Thyroid gland (tissue), 4 donors: Measurements from ENCODE around the gene SPOP. TPM values are rescaled to one million over a fixed set of nuclear protein-coding genes. Genes with fewer than 3 reads are reported as not detected.

Experiments
- DNase-seq, 2 donors: peaks; one replicate each; pipeline ENCODE4 v3.0.0-alpha.2; 2019
- H3K27ac ChIP-seq, 3 donors: fragments of 200-600 bp; sonication (generic); 1 replicate in 2 of 3; 2 replicates in 1 of 3; pipeline ENCODE4 v1.5.1; 2016 to 2019; ENCODE audit warnings: mild to moderate bottlenecking in 1 of 3, moderate library complexity in 1 of 3
- H3K27me3 ChIP-seq: fragments of 200-600 bp; sonication (generic); one replicate; pipeline ENCODE4 v1.5.1; 2019
- H3K36me3 ChIP-seq, 2 donors: fragments of 200-600 bp; sonication (generic); one replicate each; pipeline ENCODE4 v1.5.1; 2016 to 2019
- H3K4me1 ChIP-seq, 2 donors: fragments of 200-600 bp; sonication (generic); one replicate each; pipeline ENCODE4 v1.5.1; 2017 to 2019
- H3K4me3 ChIP-seq, 3 donors: fragments of 200-600 bp; sonication (generic); replicated peaks in 1 of 3; 1 replicate in 2 of 3; 2 replicates in 1 of 3; pipeline ENCODE4 v1.5.1; 2016; ENCODE audit warnings: mild to moderate bottlenecking in 1 of 3
- H3K9me3 ChIP-seq: fragments of 200-600 bp; sonication (generic); one replicate; pipeline ENCODE4 v1.5.1; 2017
- POLR2A ChIP-seq, 2 donors: fragments of 450-650 bp; IDR thresholded peaks; one replicate each; pipeline ENCODE4 v1.6.1; 2017; ENCODE audit warnings: antibody characterized with exemption in 2 of 2, mild to moderate bottlenecking in 2 of 2, moderate library complexity in 1 of 2
- WGBS, 2 donors: methylation state at CpG; one replicate each; pipeline ENCODE4 v1.1.5; 2017; 5-methylcytosine and 5-hydroxymethylcytosine counted together
- intact Hi-C: fragments of 100-400 bp; cut with DNase I; formaldehyde crosslinking; loops from one replicate; pipeline ENCODE4 v1.15.1; 2023
- total RNA-seq, 4 donors: library from RNA; depleted of rRNA; stranded (reverse); fragments of >200 nt; gene quantifications; one replicate each; pipeline ENCODE4 v1.2.3, GENCODE V29; 2016
- TF ChIP-seq, protein P1 (sequence below), 6 experiments: fragments of 200-600 bp in 3 of 6; fragments of 450-650 bp in 3 of 6; sonication (generic) in 3 of 6; IDR thresholded peaks; one replicate each; pipeline ENCODE4 v1.5.1; 2016 to 2019; ENCODE audit warnings: antibody characterized with exemption in 6 of 6, mild to moderate bottlenecking in 2 of 6, inconsistent platforms in 1 of 6, moderate library complexity in 1 of 6

SPOP gene
- total RNA-seq, 4 donors from 2014 or later: 78.5 to 86.4 (median 81.6) TPM

DNA sequence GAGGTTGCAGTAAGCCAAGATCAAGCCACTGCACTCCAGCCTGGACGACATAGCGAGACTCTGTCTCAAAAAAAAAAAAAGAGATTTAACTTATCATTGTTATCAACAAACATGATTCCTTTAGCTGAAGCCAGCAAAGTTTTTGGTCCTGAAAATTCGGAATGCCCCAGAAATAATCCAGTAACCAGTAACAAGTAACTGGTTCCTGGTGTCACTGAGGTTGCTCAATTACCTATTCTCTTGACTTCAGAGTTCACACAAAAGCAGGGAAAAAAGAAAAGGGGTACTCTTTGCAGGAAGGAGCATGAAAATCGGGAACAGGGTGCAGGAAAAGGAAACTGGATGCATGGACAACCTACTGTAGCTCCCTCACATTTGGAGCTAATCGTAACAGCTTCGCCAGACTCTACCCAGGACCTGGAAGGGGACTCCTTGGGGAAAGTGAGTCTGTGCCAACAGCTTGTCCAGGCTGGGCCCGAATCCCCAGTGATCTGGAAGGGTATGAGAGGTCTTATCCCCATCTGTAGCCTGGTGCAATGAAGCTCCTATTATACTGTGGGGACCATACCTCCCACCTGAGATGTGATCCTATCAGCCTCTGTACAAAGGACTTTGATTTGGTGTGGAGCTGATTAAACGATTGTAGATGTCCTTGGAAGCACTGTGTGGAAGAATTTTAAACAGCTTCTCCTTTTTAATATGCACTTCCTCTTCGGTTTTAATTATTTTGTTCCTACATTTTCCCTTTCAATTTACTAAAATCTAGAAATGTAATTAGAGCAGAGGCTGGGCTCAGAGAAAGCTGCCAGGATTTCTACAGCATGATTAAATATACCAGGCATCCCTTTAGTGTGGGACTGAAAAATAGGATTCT lies 3.4 kb upstream of the SPOP start:
- H3K36me3 ChIP-seq: no peaks in the 10 kb centered on the region
- H3K9me3 ChIP-seq: no peaks in the 10 kb centered on the region
- H3K27me3 ChIP-seq: no peaks in the 10 kb centered on the region
- no peak for DNase-seq
- H3K4me3 ChIP-seq: no peak overlapping the region
- TF ChIP-seq, protein P1, sequence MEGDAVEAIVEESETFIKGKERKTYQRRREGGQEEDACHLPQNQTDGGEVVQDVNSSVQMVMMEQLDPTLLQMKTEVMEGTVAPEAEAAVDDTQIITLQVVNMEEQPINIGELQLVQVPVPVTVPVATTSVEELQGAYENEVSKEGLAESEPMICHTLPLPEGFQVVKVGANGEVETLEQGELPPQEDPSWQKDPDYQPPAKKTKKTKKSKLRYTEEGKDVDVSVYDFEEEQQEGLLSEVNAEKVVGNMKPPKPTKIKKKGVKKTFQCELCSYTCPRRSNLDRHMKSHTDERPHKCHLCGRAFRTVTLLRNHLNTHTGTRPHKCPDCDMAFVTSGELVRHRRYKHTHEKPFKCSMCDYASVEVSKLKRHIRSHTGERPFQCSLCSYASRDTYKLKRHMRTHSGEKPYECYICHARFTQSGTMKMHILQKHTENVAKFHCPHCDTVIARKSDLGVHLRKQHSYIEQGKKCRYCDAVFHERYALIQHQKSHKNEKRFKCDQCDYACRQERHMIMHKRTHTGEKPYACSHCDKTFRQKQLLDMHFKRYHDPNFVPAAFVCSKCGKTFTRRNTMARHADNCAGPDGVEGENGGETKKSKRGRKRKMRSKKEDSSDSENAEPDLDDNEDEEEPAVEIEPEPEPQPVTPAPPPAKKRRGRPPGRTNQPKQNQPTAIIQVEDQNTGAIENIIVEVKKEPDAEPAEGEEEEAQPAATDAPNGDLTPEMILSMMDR (IDR thresholded peaks at IDR 0.05): no peak
- no peak for TF ChIP-seq POLR2A (IDR thresholded peaks at IDR 0.05)
- H3K4me1 ChIP-seq: peaks cover 4 to 9% of the 10 kb centered on the region in 2 donors
- WGBS, 2 donors: 74 to 79% methylated on average over 9 of the region's 9 CpGs
- H3K27ac ChIP-seq: no peak overlapping the region
- intact Hi-C loops: no loop called here

DNA sequence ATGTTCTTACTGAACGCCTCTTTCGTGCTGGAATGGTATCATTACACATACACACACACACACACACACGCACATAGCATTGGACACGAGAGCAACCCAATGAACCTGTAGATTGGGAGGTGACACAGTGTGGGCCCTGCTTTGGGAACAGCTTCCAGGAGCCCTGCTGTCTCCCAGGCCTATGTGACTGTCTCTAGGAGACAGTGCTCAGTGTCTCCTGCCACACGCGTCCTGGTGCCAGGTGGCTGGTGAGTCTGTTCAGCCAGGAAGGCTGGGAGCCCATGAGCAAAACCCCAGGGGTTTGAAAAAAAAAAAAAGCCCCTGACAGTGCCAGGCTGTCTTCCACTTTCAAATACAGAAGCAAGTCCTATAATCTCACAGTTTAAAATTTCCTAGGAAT lies 2.4 kb upstream of the SPOP start:
- Histone ChIP-seq H3K4me1 (peaks cover 14 to 19% of the 10 kb centered on the region in 2 donors), H3K27me3 (no peaks in the 10 kb centered on the region), H3K36me3 (no peaks in the 10 kb centered on the region), H3K4me3 (no peak overlapping the region), H3K27ac (no peak overlapping the region), H3K9me3 (no peaks in the 10 kb centered on the region)
- TF ChIP-seq, protein P1 (IDR thresholded peaks at IDR 0.05): no peak
- TF ChIP-seq POLR2A (IDR thresholded peaks at IDR 0.05): no peak
- 75 to 76% methylated on average over 6 of the region's 6 CpGs for WGBS, 2 donors
- no peak for DNase-seq
- intact Hi-C loops: no loop called here

DNA sequence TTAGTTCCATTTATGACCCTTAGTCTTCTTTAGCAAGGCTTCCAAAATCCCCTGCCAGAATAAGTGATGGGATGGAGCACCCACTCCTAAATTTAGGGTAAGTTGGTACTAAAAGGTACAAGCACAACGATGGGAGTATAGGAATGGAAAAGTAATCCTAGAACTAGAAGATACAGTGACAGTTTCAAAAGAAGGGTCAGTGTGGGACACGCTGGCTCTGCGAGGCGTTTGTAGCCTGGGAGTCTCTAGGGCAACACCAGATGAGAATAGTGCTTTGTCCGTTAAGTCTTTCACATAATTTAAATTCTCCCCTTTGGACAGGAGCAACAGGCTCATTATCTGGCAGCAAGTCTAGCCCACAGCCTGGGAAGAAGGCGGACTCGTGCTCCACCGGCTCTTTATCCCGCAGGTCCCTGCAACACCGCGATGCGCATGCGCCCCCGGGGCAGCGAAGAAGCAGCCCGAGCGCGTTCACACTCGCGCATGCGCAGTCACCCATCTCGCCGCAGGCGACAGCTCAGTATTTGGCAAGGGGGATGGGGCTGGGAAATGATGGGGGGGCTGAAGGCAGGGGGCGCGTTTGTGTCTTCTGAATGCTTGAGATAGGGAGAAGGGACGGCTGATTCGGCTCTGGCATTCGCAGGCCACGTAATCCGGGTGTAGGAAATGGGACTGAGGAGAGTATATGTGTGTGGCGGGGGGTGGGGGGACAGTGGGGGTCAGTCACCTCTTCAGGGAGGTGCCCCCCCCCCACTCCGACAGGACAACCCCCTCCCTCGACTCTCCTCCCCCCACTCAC lies 564 bp downstream of the SPOP start:
- intact Hi-C loops: no loop called here
- Histone ChIP-seq H3K27me3 (no peaks in the 10 kb centered on the region), H3K9me3 (no peaks in the 10 kb centered on the region), H3K27ac (peak overlapping the region; percentile 89 to 98 (median 98)), H3K36me3 (no peaks in the 10 kb centered on the region), H3K4me1 (peaks cover 24 to 26% of the 10 kb centered on the region in 2 donors), H3K4me3 (peak overlapping the region; percentile 3 to 53 (median 18))
- whole genome bisulfite sequencing, 2 donors: 1 to 2% methylated on average over 31 to 34 of the region's 34 CpGs
- DNase-seq: peak; percentile 97 to 98
- TF ChIP-seq, protein P1 (IDR thresholded peaks at IDR 0.05): peak in 2 of 6 experiments; percentile 0 to 4
- TF ChIP-seq POLR2A (IDR thresholded peaks at IDR 0.05): no peak

DNA sequence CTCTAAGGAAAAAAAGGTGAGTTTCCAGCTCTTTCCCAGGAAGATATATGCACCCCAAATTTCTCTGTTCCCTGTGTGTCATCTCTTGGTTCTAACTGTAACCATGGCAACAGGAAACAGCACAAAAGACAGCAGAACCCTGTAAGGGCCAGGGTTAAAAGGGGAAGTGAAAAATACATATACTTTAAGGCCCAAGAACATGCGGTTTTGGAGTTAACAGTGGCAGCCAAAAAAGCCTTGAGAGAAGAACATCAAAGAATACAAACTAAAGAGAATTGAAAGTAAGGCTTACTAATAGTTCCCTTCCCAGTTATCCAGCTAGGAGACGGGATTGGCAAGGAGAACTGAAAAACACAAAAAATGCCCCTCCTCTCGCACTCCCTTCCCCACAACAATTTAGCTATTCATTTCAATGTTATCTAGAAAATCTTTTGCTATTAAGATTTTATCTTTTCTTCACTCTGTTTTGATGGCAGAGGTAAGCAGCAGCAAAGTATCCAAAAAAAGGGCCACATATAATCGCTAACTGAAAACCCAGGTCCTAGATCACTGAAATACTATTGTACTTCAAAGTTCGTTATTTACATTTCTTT lies 1.5 kb downstream of the SPOP start:
- H3K4me1 ChIP-seq: peaks cover 24 to 26% of the 10 kb centered on the region in 2 donors
- no peaks in the 10 kb centered on the region for H3K27me3 ChIP-seq
- DNase-seq: no peak
- intact Hi-C loops: no loop called here
- peak overlapping the region in 1 of 3 donors; percentile 53 for H3K4me3 ChIP-seq
- H3K9me3 ChIP-seq: no peaks in the 10 kb centered on the region
- 50 to 57% methylated on average over 5 of the region's 5 CpGs for WGBS, 2 donors
- H3K27ac ChIP-seq: no peak overlapping the region
- H3K36me3 ChIP-seq: no peaks in the 10 kb centered on the region
- no peak for TF ChIP-seq POLR2A (IDR thresholded peaks at IDR 0.05)
- TF ChIP-seq, protein P1 (IDR thresholded peaks at IDR 0.05): no peak
